ENCODE measurements around the gene OR10J5. TPM values are rescaled to one million over a fixed set of nuclear protein-coding genes. Genes with fewer than 3 reads are reported as not detected.

OR10J5 gene
- polyA plus RNA-seq, 5 donors = not detected

Other genes starting within 250 kb of the OR10J5 start
- gene FCER1A, start 233.7 kb downstream of the OR10J5 start, polyA plus RNA-seq (ENCODE audit: insufficient read depth in 1 of 5, insufficient read length in 5 of 5, low replicate concordance in 1 of 5) = 1 to 10 TPM in 3 of 5 donors, under 1 TPM in 2; 0.59 to 1.5 (median 1.0) TPM
- not detected for gene OR10J4, start 103.8 kb downstream of the OR10J5 start, polyA plus RNA-seq (ENCODE audit: insufficient read depth in 1 of 5, insufficient read length in 5 of 5, low replicate concordance in 1 of 5)
- under 1 TPM in 3 of 5 donors, not detected in 2; 0.03 to 0.08 (median 0.05) TPM for gene OR10J1, start 96.3 kb downstream of the OR10J5 start, polyA plus RNA-seq (ENCODE audit: insufficient read depth in 1 of 5, insufficient read length in 5 of 5, low replicate concordance in 1 of 5)
- not detected for gene APCS, start 51.8 kb upstream of the OR10J5 start, polyA plus RNA-seq (ENCODE audit: insufficient read depth in 1 of 5, insufficient read length in 5 of 5, low replicate concordance in 1 of 5)
- not detected for gene CRP, start 178.6 kb upstream of the OR10J5 start, polyA plus RNA-seq (ENCODE audit: insufficient read depth in 1 of 5, insufficient read length in 5 of 5, low replicate concordance in 1 of 5)
- gene DUSP23, start 245.0 kb upstream of the OR10J5 start, polyA plus RNA-seq (ENCODE audit: insufficient read depth in 1 of 5, insufficient read length in 5 of 5, low replicate concordance in 1 of 5) = 10 to 100 TPM; 11.0 to 20.5 (median 12.2) TPM